C1 segment of cervical spinal cord (tissue), 14 donors: Measurements from ENCODE around the gene HSPA1B.
"Not testable (repeated sequence)": the region's sequence is repeated elsewhere in the genome, so short reads cannot be mapped to it uniquely, and the experiment has no call there.

Experiments
- DNase-seq, 14 donors: peaks; one replicate each; lab custom pipeline; 2025; lab: John Stamatoyannopoulos, UW

Gene HSPA1B

GRCh38 chr6:31858707-31859106, 31.2 kb downstream of the HSPA1B start:
- no peak for DNase-seq

- no peak for DNase-seq
Observed at GRCh38 chr6:31859923-31860322, 32.4 kb downstream of the HSPA1B start.

- DNase-seq = no peak
Observed at GRCh38 chr6:31860349-31860748, 32.8 kb downstream of the HSPA1B start.

- DNase-seq = no peak
Observed at GRCh38 chr6:31861150-31861549, 33.6 kb downstream of the HSPA1B start.

DNA sequence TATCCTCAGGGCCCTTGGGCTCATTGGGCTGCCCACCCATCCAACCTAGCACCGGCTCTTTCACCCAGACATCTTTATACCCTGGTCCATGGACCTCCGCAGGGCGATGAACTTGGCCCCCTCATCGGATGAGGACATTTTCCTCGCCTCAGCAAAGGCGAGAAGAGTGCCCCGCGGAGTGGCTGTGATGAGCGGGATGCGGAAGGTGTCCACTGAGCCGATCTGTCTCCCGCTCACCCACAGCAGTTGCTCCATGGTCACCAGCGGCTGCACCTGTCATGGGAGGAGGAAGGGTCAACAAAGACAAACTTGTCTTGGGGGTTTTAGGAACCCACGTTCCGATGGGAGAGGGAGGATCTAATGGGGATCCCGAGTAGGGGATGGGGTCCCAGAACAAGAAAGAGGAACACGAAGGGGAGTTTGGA, 34.4 kb downstream of the HSPA1B start:
- peak in 1 of 14 donors; percentile 31 for DNase-seq

- peak; percentile 94 to 100 (median 100) for DNase-seq
Observed at GRCh38 chr6:31862344-31863235, 35.1 kb downstream of the HSPA1B start, which contains the start of gene NEU1. TSS of gene NEU1 (minus strand) at chr6:31862821. CDS start at chr6:31862776, 45 bp downstream.

- not testable (repeated sequence) for DNase-seq
Observed at GRCh38 chr6:31864123-31864562, 36.6 kb downstream of the HSPA1B start.

GRCh38 chr6:31864818-31865204, 37.3 kb downstream of the HSPA1B start:
- no peak for DNase-seq

DNA sequence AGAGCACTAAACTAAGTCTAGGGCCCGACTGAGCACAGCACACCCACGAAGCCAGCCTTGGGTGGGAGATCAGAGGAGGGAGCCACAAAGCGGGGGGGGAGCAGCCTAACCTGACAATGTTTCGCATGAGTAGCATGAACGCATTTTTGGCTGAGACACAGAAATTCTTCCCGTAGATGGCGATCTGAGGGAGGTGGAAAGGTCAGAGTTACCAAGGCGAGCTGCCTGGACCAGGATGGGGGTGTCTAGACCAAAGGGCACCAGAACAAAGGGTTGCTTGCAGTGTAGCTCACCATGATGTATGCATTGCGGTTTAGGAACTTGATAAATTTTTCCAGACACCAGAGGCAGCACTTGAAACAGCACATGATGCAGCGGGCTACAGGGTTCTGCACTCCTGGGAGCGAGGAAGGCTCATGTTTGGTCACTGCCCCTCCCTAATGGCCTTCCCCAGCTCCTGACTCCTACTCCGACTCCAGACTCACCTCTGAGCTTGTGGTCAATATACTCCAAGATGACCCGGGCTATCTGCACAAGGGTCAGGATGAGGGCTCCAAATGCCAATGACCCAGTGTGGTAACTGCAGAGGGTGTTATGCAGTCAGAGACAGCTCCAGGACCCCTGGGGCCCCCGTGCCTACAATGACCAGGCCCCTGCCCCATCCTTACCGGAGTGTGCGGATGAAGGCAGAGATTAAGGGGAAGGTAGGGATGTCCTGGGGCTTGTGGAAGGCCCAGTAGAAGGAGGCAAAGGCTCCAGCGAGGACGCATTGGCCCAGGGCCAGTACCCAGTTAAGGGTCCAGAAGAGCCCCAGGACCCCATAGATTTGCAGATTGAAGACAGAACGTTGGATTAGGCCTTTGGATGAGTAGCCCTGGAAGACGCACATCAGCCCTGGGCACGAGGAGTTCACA, 37.9 kb downstream of the HSPA1B start:
- DNase-seq = no peak

DNA sequence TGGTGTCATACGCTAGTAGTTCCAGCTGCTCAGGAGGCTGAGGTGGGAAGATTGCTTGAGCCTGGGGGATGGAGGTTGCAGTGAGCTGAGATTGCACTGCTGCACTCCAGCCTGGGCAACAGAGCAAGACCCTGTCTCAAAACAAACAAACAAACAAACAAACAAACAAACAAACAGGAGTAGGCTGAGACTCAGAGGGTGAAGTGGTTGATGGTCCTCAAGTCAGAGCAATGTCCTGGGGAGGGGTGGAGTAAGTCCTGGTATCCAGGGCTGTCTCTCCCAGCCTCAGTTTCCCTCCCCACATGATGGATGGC, 41.1 kb downstream of the HSPA1B start:
- DNase-seq = not testable (repeated sequence)

DNA sequence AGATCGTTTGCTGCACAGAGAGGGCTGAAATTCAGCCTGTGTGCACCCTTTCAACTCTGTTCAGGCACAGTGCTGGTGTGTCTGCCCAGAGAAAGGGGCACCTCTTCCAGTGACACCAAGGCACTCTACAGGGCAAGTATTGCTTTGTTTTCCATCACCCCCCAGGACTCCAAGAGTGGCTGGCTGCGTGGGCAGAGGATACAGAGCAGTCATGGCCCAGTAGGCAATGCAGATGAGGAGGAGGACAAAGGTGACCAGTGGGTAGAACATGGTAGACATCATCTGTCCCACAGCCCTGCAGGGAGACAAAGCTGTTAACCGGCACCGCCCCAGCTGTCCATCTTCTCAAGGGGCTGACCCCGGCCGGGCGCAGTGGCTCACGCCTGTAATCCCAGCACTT, 41.8 kb downstream of the HSPA1B start:
- no peak for DNase-seq

- no peak for DNase-seq
Observed at GRCh38 chr6:31870385-31870921, 42.9 kb downstream of the HSPA1B start.

DNA sequence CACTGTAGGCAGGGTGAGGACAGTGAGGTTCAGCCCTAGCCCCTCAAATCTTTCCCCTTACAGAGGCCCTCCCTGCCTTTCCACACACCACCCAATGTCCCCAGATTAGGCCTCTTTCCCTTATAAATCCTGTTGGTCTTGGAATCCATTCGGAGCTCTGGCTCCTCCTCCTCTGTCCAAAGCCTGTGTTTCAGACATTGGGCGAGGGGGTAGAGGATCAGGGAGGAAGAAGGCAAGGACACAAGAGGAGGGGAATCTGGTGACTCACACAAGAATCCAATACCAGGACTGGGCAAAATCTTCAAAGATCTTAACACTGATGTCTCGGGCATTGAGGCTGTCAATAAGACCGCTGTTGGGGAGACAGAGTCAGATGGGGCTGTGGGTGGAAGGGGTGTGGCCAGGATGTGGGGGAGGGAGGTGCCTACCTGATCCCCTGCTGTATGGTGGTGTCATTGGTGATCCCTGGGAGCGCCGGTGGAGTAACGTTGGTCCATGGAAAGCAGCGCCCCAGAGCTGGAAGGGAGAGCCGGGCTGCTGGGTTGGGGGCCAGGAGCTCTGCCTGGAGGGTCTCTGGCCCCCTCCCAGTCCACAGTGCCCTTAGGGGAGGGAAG, 43.6 kb downstream of the HSPA1B start:
- DNase-seq = no peak

DNA sequence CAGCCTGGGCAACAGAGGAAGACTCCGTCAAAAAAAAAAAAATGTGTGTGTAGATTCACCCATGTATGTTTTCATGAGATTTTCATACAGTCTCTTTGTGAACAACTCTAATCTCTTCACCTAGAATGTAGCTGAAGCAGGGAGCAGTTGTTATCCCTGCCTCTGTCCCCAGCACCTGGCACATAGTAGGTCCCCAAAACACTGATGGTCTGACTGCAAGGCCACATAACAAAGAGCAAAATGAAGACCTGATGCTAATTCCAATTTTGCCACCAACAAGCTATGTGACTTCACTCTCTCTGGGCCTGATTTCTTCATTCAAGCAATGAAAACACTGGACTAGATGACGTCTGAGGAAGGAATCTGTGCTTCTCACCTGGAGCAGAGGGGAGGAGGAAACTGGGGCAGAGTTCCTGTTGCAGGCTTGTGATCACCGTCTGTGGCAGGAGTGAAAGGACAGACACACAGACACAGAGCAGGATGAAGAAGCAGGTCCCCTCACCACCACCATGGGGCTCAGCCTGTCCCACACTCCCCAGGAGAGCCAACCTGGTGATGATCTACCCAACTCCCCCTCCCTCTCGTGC, 46.6 kb downstream of the HSPA1B start:
- DNase-seq = no peak

- DNase-seq = no peak
Observed at GRCh38 chr6:31874836-31875572, 47.5 kb downstream of the HSPA1B start.

- DNase-seq = no peak
Observed at GRCh38 chr6:31875877-31876276, 48.3 kb downstream of the HSPA1B start.

- no peak for DNase-seq
Observed at GRCh38 chr6:31876357-31876756, 48.8 kb downstream of the HSPA1B start.

- DNase-seq = no peak
Observed at GRCh38 chr6:31877125-31877650, 49.6 kb downstream of the HSPA1B start.

DNA sequence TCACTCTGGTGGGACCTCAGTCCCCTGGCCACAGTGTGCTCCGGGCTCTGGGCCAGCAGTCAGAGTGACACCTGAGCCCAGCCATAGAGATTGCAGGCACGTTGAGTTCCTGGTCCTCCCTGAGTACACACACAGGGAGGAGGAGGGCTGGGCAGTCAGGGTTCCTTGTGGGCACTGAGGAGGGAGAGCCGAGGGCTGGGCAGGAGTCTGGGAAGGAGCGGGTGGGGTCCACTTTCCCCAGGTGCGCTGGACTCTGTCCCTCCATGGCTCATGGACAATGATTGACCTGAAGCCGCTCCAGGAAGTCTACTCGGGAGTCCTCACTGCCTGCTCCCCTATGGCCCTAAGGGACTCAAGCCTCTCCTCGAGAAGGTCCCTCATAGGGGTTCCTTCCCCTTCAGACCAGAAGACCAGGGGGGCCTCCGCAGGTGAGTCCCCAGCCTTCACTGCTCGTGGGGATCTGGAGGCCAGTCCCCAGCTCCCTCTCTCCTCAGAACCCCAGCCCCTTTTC, 50.2 kb downstream of the HSPA1B start:
- DNase-seq = no peak

DNA sequence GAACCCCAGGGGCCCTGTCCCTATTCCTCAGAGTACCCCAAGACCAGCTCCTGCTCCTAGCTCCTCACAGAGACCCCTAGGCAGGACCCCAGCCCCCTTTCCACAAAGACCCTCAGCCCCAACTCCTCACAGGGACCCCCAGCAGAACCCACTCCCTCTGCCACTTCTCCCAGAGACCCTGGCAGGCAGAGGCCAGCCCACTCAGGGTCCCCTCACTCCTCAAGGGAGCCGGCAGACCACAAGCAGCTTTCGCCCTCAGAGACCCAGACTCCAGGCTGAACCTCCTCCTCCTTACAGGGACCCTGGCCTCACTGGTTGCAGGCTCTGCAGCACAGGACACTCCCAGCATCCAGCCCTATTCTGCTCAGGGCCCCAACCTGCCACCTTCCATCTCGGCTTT, 50.7 kb downstream of the HSPA1B start:
- DNase-seq = no peak
